ENCODE results near the gene NUP37. TPM values are rescaled to one million over a fixed set of nuclear protein-coding genes. Genes with fewer than 3 reads are reported as not detected.

The NUP37 gene, protein sequence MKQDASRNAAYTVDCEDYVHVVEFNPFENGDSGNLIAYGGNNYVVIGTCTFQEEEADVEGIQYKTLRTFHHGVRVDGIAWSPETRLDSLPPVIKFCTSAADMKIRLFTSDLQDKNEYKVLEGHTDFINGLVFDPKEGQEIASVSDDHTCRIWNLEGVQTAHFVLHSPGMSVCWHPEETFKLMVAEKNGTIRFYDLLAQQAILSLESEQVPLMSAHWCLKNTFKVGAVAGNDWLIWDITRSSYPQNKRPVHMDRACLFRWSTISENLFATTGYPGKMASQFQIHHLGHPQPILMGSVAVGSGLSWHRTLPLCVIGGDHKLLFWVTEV
- total RNA-seq (19.1 and 22.1 TPM in 2 replicates), polyA plus RNA-seq (22.2 and 23.8 TPM in 2 replicates), polyA minus RNA-seq (6.8 and 10.4 TPM in 2 replicates)
- total RNA-seq (2013) = 30.8 TPM

DNA sequence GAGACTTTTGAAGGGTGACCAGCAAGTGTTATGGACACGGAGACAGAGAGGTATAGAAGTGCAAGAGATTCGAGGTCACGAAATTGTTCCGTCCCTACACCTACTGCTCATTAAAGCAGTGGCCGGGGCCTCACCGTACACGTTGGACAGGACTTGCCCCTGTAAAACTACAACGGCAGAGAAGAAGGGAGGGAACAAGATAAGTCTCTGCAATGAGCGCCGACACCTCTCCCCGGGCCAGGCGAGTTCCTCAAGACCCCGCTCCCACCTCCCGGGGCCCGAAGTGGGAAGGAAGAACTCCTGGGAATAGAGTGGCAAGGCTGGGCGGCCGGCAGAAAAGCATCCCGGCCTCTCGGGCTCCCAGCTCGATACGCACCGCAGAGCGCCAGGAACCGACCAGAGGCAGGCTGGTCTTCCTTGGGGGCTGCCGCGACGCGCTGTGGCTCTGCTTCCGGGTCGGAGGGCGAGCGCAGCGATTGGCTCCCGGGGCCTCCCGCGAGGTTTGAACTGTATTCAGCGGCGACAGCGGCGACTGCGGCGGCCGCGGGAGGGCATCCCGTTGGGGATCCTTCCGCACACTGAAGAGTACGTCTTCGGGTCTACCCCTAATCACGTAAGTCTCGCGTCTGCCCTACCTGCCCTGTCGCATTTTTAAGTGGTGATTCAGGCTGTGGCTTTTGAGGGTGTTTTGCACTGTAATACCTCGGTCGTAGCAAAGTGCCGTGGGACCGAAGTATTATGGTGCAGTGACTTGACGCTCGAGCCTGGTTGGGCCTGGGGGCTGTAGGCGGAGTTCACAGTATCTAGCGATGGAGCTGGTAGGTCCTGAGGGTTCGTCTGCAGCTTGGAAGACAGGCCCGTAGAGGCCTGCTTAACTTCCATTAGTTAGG, at the start of gene NUP37, which contains the start of gene PARPBP:
TSS of gene NUP37 (minus strand) at position 441 of the 890 bp plus-strand sequence. CDS start 1,596 bp downstream, outside the sequence.
TSS of gene PARPBP (plus strand) at position 510 of the 890 bp plus-strand sequence. CDS start 3,706 bp downstream, outside the sequence.
- no peaks in the 10 kb centered on the region for H3K27me3 Mint-ChIP-seq
- DNase-seq (peak; percentile 92), ATAC-seq (ENCODE audit: low read depth) (peak; percentile 98)
- ChIA-PET CTCF (no interaction called here), POLR2A (interaction anchor here (0.7 kb wide), 2 partner anchors 11 to 136 kb away, joined by 3 to 7 read pairs; no protein-coding TSS in a partner anchor)
- Histone ChIP-seq H3K4me3 (ENCODE audit: control extremely low read depth in 1 of 5, extremely low read depth in 1 of 5, insufficient read depth in 1 of 5, low read depth in 2 of 5, low read length in 4 of 5) (peak within 1 kb of the TSS; percentile 82 to 90 (median 84)), H2AFZ (ENCODE audit: insufficient read depth, low read depth, low read length, poor library complexity, severe bottlenecking) (peak within 1 kb of the TSS; percentile 94), H3K36me3 (replicated peaks in 1 of 2; ENCODE audit: control extremely low read depth in 1 of 2, control insufficient read depth in 1 of 2, extremely low read depth in 1 of 2, insufficient read depth in 2 of 2, low read length in 1 of 2) (peaks cover 0 to 5% of the 10 kb centered on the region in 2 experiments), H4K20me1 (ENCODE audit: control insufficient read depth, insufficient read depth, low read length, poor library complexity, severe bottlenecking) (no peaks in the 10 kb centered on the region), H3K27me3 (replicated peaks in 1 of 4; ENCODE audit: control extremely low read depth in 1 of 4, control insufficient read depth in 3 of 4, insufficient read depth in 4 of 4, low read length in 3 of 4) (no peaks in the 10 kb centered on the region), H3K9me3 (ENCODE audit: control extremely low read depth in 1 of 3, control insufficient read depth in 2 of 3, insufficient read depth in 1 of 3, low read length in 2 of 3) (no peaks in the 10 kb centered on the region), H3K4me1 (ENCODE audit: control insufficient read depth in 2 of 2, insufficient read depth in 2 of 2, low read length in 2 of 2) (peaks cover 15 to 18% of the 10 kb centered on the region in 2 donors), H3K9ac (ENCODE audit: low read length) (peak within 1 kb of the TSS; percentile 70), H3K27ac (ENCODE audit: low read length in 2 of 2) (peak within 1 kb of the TSS; percentile 80 to 88), H3K4me2 (replicated peaks; ENCODE audit: low read depth, low read length, poor library complexity, severe bottlenecking) (peak within 1 kb of the TSS; percentile 75), H3K79me2 (ENCODE audit: control insufficient read depth, insufficient read depth, low read length) (peaks cover 15% of the 10 kb centered on the region)
- under 1% methylated on average over 49 of the region's 62 CpGs for WGBS (ENCODE audit: insufficient coverage)
- peak within 1 kb of the TSS; percentile 89 for H3K4me3 Mint-ChIP-seq
- H3K4me1 Mint-ChIP-seq = peaks cover 16% of the 10 kb centered on the region
- peak within 1 kb of the TSS; percentile 91 for H3K27ac Mint-ChIP-seq
- no peaks in the 10 kb centered on the region for H3K9me3 Mint-ChIP-seq (ENCODE audit: insufficient read depth)
- TF ChIP-seq CTCF (IDR thresholded peaks at IDR 0.05) = no peak
- no peak for TF ChIP-seq EZH2 (IDR thresholded peaks at IDR 0.05; ENCODE audit: borderline replicate concordance, insufficient read depth, low read depth, low read length, poor library complexity, severe bottlenecking)
- intact Hi-C loops (cut with micrococcal nuclease) = loop anchor here (1.0 to 5.0 kb wide), 7 partner anchors 58 to 1918 kb away; partner anchors contain the start of gene ACTR6
